Measurements from ENCODE around the gene PYGB.

PYGB gene

GRCh38 chr20:25215521-25215920 is 32.4 kb upstream of the PYGB start:
- peak in 1 of 56 donors; percentile 25 for DNase-seq

- DNase-seq = no peak
Observed at GRCh38 chr20:25216199-25216945, 31.5 kb upstream of the PYGB start.

- DNase-seq = no peak
Observed at GRCh38 chr20:25217161-25218108, 30.4 kb upstream of the PYGB start.

- DNase-seq = no peak
Observed at GRCh38 chr20:25218109-25218486, 29.8 kb upstream of the PYGB start.

- DNase-seq = no peak
Observed at GRCh38 chr20:25218492-25218891, 29.4 kb upstream of the PYGB start.

- no peak for DNase-seq
Observed at GRCh38 chr20:25219365-25219764, 28.5 kb upstream of the PYGB start.

- no peak for DNase-seq
Observed at GRCh38 chr20:25220021-25220730, 27.7 kb upstream of the PYGB start.

GRCh38 chr20:25220810-25221591 is 26.9 kb upstream of the PYGB start:
- peak in 1 of 56 donors; percentile 28 for DNase-seq

GRCh38 chr20:25221592-25222460 is 26.1 kb upstream of the PYGB start:
- no peak for DNase-seq

- DNase-seq = no peak
Observed at GRCh38 chr20:25222461-25223178, 25.3 kb upstream of the PYGB start.

- no peak for DNase-seq
Observed at GRCh38 chr20:25223179-25223661, 24.7 kb upstream of the PYGB start.

GRCh38 chr20:25223765-25224720 is 23.8 kb upstream of the PYGB start:
- no peak for DNase-seq

- no peak for DNase-seq
Observed at GRCh38 chr20:25224941-25225340, 22.9 kb upstream of the PYGB start.

- DNase-seq = no peak
Observed at GRCh38 chr20:25225642-25226432, 22.0 kb upstream of the PYGB start.

GRCh38 chr20:25226433-25227316 is 21.2 kb upstream of the PYGB start:
- peak in 7 of 56 donors; percentile 15 to 51 (median 28) for DNase-seq

GRCh38 chr20:25227317-25227831 is 20.5 kb upstream of the PYGB start:
- no peak for DNase-seq

All from nucleus accumbens (tissue), 56 donors.